GM18520 (cell line): ENCODE data around the gene NPEPL1.

Source experiments
- ATAC-seq: cut with Tn5 transposase; IDR thresholded peaks from one replicate; pipeline ENCODE4 v1.9.1; 2021; ENCODE audit not compliant: unreplicated experiment

Gene NPEPL1

DNA sequence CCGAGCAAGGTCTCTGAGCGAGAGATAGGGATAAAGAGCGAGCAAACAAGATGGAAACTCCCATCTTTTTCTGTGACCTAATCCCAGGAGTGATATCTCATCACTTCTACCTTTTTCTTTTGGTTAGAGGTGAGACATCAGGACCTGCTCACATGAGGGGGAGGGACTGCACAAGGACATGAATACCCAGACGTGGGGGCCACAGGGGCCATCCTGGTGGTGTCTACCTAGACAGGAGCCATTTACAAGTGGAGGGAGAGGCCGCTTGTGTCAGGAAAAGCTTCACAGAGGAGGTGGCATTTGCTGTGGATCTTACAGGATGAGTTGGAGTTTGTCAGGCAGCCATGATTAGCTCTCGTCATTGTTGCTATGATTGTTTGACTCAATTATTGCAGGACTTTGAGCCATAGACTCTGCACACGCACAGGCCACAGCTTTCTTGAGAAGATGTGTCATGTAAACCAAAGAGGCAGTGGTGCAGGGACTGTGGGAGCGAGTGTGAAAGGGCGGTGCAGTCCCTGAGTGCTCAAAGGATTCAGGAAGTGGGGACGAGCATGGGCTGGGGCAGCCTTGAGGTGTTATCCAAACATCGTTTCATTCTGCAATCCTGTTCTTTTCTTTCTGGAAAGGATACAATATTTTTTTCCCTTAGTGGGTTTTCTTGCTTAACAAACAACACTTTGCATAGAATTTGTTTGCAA lies 7.7 kb downstream of the NPEPL1 start:
- ATAC-seq = no peak

DNA sequence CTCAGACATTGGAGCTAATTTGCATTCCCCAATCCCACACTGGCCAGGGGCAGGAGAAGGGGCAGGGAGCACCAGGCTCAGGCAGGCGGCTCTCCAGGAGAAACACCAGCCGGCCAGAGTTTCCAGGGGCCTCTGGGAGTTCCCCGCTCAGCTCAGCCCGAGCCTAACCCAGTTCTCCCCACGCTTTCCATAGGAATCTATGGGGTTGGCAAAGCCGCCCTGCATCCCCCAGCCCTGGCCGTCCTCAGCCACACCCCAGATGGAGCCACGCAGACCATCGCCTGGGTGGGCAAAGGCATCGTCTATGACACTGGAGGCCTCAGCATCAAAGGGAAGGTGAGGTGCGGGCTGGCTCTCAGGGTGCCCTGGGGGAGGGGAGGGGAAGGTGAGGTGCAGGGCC lies 8.2 kb downstream of the NPEPL1 start:
- no peak for ATAC-seq

DNA sequence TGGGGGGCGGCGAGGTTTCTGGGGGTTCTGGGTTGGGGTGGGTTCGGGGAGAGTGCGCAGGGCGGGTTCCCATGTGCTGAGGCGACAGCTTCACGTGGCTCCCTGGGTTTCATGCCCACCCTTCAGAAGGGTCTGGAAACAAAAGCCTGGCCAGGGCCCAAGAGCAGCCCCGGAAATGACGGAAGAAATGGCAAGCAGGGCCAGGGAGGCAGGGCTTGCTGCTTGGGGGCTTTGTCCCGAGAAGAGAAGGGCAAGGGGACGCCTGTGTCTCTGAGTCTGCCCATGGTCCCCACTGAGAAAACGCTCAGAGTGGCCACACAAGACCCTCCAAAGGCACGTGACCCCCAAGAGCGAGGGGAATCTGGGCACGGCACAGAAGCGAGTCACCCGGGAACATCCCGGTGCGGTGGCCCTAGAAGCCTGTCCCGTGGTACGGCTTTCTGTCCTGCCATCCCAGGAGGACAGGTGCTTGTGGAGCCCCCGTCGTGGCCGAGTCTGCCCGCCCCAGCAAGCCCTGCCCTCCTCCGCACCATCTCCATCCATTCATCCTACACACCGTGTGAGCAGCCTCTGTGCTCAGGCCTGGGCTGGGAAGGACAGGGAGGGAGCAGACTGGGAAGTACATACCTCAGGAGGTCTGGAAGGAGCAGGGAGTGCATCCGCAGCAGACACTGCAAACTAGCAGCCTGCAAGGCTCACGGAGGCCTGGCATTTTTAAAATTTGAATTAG lies 9.0 kb downstream of the NPEPL1 start:
- ATAC-seq = no peak

DNA sequence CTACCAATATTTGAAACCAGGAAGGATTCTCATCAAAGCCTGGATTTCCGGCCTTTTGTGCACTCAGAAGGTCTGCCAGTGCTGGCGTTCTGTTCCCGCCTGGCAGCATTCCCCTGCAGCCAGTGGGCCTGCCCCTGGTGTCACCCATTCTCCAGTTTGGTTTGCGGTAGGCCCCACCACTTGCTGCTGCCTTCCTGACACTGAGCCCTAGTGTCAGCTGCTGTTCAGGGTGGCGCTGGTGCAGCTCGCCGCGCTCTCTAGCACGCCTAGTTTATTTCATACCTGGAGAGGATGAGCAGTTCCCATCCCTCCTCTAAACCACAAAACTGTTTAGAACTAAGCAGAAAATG lies 9.5 kb downstream of the NPEPL1 start:
- ATAC-seq = no peak

DNA sequence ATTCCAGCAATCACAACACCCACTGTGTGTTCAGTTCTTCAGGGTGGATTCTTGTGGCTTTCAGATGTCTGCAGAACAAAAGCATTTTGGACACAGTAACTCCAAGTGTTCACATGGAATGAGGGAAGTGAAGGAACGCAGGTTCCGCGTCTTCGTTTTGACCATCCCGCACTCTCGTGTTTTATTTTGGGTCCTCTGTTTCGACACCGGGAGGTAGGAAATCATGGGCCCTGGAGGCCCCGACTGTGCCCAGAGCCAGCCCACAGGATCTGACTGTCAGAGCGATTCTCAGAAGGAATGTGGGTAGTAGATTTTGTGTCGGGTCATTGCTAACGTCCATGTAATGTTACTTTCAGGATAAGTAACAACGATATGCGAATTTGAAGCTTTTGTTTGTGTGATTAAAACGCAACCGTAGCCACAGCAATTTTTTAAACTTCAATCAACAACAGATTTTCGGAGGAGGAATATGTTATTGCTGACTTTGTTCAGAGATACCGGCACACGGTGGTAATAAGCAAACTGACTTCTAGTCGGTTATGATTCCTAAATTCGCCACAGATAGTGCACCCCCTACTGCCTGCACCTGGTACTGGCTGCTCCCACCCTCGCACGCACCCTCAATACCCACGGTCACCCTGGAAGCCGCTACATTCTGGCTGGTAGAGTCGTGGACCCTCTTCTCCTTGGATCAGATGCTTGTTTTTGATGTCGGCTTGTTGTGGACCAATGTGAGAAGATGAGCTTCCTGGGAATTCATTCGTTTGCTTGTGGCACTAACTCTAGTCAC lies 10.5 kb downstream of the NPEPL1 start:
- no peak for ATAC-seq

DNA sequence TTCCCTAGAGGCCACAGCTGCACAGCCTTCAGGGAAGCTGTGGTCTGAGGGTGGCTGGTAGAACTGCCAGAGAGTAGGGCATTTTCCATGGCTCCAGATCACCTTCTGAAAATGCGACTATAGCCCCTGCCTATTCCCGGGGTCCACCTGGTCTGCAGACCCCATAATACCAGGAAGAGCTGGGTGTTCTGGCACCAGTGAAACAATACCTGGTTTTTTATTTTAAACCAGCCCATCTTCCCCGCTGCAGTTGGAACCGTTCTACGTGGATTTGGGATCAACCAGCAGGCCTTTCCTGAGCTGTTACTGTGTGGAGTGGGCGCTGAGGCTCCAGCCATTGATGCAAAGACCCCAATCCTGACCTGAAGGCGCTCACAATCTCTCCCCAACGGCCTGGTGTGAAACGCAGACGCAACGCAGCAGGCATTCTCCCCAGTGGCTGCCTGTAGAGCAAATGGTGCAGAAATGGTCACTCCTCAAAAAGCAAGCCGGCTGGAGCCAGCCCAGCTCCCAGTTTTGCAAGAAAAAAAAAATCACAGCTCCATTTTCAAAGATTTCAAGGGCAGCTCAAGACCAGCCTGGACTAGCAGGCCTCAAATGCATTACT lies 11.3 kb downstream of the NPEPL1 start:
- ATAC-seq = no peak

DNA sequence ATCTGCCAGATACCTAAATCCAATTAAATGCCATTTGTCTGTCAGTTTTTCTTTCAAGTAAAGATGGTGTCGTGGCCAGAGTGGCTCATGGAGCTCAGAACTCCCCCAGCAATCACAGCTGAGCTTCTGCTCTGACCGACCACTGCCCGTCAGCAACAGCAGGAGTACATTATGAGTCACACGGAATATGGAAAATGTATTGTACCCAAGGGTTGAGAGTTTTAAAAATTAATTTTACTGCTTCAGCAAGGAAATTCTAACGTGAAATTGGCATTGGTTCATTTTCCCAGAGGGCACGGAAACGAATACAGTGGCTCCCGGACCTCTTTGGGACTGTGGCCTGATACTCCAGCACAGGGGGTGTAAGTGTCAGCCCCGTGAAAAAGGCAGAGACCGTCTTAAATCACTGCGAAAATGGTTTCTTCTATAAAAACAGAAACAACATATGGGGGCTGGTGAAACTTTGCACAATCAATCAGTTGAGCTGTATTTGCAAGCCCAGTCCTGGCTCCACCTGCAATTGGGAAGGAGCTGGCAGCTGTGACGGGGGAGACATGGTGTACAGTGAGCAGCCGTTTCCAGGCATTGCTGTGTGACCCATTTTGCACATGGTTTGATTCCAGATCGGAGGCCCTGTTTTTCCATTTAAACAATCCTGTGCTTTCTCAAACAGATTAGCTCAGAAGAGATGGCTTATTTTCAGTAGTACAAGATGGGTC lies 12.8 kb downstream of the NPEPL1 start:
- no peak for ATAC-seq

DNA sequence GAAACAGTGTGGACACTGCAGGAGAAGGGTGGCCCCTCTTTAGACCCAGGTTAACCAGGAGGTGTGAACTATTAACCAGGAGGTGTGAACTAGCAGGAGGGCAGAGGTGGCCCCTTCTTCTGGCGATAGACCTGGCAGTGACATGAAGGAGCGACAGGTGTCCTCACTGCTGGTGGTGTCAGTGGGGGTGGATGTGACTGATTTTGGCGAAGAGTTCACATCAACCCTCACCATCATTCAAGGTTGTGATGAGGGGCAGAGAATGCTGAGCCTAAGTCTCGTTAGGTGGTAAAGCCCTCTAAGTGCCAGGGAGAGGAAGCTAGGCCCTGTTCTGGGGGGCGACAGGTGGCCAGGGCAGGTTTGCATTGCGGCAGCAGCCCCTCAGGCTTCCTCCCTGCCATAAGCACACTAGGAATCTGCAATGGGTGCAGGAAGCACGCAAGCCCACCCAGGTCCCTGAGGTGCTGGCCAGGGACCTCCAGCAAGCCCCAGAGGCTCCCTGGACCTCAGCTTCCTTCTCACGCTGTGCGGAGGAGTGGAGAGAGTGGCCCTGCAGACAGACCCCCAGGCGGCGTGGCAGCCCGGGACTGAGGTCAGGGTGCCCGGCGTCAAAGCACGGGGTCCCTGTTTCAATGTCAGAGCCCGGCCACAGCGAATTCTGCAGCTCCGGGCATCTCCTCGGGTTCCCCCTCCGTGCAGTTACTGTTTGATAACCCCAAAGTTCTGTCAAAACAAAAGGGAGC lies 13.7 kb downstream of the NPEPL1 start:
- no peak for ATAC-seq

DNA sequence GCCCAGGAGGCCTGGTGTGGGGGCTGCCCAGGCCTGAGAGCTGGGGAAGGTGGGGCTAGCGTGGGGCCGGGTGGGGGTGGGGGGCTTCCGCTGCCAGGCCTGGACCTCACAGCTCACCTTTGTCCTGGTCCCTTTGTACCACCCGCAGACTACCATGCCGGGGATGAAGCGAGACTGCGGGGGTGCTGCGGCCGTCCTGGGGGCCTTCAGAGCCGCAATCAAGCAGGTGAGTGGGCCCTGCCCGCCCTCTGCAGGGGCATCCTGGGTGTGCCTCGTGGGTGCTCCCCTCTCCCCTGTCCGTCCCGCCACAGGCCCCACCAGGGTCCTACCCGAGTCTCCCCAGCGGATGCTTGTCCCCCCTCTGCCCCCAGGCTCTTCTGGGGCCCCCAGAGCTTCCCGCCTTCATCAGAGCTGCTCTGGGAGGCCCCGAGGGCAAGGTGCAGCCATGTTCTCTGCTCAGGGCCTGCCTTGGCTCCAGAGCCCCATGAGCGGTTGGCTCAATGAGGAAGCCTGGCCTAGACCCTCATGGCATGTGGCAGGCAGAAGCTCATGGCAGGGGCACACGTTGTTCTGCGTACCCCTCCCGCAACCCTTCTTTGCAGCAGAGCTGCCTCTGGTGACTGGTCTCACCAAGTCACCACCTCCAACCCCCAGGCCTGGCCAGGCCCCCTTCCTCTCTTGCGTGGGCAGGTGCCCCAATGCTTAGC lies 14.5 kb downstream of the NPEPL1 start:
- ATAC-seq = no peak

DNA sequence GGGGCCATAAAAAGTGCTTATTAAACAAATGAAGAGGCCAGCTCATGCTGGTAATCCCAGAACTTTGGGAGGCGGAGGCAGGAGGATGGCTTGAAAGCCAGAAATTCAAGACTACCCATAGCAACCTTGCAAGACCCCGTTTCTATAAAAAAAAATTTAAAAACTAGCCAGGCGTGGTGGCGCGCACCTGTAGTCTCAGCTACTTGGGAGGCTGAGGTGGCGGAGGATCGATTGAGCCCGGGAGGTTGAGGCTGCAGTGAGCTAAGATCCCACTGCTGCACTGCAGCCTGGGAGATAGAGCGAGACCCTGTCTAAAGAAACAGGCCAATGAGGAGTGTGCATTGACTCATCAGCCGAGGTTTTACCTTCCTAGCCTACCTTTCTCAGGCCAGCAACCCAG lies 15.2 kb downstream of the NPEPL1 start:
- ATAC-seq = no peak

DNA sequence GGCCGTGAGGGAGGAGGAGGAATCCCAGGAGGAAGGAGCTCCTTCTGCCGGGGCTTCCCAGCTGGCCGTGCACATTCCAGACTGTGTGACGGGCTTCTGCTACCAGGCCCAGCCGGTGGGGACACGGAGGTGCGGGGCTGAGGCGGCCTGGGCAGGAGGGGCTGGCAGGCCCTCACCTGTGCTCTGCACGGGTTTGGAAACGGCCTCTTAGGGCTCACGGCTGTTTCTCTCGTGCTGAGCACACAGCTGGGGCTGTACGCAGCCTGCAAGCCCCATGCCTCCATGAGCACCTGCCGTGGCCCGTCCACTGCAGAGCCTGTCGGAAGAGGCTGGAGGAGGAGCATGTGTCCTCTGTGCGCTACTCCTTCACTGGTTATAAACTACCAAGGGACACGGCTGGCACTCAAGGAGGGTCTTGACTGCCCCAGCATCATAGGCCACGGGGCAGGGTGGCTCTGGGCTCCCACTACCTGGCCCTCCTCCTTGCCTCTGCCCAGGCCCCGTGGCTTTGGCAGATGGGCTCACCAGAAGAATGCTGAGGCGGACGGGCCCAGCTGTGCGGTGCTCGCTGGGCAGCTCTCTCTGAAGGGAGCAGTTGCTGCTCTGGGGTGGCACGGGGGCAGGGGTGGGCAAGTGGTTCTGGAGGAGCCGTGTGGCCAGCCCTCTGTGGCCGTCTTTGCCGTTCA lies 15.8 kb downstream of the NPEPL1 start:
- no peak for ATAC-seq

DNA sequence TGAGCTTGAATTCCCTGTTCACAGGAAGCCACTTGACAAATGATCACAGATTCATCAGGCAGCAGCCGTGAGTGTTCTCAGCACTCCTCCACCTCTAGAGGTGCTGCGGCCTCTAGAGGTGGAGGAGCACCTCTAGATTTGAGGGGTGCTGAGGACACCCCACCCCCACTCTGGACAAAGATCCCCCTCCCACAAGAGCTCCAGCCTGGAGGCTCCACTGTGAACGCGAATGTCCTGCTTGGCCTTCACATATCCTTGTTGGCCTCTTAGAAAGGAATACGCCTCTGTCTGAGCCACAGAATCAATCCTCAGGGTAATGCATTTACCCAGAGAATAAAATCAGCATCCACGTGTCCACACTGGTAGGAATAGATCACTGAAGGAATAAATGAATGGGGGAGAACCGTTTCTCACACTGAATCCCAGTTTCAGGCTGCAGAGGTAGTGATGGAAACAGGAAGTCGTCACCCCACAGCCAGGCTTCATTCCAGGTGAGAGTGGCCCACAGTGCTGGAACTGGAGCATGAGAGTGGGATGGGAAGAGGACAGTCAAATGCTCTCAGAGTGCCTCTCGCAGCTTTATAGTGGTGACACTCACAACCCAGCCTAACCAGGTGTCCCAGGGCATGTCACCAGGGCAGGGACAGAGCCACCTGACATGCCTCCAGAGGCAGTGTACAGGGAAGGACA lies 16.6 kb downstream of the NPEPL1 start:
- ATAC-seq = no peak

DNA sequence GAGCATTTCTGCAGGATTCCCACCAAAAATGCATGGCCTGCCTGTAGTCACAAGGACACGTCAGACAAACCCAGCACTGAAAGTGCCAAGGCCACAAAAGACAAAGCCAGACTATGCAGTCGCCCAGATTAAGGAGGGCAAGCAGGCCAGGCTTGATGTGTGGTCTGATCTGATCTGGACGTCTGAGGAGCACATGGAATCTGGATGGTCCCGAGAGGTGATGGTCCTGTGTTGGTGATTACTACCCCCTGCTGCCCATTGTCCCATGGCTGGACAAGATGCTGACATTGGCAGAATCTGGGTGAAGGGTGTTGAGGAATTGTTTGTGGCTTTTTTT lies 17.1 kb downstream of the NPEPL1 start:
- ATAC-seq = no peak

DNA sequence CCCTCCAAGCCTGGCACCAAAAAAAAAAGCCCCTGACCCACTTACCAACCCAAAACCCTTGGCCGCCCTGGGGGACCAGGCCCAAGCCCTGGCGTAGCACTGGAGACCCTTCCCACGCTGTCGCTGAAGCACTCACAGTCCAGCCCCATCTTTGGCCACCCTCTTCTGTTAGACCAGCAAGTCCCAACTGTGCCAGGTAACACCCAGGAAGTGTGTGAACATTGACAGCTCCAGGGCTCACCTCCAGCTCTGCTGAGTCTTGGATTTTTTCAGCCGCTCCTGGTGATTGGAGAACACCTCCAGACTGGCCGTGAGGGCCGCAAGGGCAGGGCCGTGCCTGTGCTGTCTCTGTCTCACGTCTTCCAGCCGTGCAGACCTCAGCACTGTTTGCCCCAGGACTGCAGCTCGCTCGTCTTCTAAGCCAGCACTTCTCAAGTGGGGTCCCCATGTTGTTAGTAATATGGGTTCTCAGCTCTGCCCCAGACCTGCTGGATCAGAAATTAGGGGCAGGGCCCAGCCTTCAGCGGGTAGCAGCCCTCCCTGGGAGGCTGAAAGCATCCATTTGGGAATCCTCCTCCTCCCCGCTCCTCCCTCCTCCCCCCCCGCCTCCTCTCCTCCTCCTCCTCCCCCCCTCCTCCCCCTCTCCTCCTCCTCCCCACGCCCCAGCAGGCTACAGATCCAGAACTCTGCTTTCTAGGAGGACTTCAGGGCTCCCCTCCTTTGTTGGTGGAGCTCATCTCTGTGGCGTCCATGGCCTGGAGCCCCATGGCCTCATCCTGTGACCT lies 18.1 kb downstream of the NPEPL1 start:
- no peak for ATAC-seq

DNA sequence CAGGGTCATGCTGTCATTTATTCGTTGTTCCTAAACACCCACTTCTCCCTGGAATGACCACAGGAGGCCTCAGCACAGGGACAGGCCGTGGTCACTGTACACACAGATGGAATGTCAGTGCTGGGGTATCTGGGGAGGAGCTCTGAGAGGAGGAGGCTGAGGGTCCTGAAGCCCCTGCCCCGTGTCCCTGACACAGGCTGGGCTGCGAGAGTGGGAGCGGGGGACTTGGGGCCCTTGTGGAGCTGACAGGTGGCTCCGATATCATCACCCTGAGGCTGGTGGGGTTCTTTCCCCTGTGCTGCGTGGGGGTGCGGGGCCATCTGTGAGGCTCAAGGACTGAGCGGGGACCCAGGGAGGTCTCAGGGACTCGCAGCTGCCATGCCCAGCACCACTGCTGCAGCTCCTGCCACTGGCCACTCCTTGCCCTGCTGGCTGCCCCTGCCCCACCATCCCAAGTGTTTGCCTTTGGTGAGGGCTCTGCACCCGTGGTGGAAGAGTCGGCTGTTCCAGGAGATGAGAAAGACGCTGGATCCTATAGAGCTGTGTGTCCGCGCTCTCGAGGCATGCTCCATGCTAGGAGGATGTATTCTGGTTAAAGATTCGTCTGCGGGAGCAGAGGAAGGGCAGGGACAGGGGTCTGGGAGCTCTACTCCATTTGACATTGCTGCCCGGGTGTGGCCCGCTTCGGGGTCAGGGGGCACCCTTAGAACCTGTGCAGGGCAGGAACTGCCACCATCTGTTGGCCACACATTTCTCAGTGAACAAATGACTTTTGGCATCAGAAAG lies 18.9 kb downstream of the NPEPL1 start:
- ATAC-seq = no peak

DNA sequence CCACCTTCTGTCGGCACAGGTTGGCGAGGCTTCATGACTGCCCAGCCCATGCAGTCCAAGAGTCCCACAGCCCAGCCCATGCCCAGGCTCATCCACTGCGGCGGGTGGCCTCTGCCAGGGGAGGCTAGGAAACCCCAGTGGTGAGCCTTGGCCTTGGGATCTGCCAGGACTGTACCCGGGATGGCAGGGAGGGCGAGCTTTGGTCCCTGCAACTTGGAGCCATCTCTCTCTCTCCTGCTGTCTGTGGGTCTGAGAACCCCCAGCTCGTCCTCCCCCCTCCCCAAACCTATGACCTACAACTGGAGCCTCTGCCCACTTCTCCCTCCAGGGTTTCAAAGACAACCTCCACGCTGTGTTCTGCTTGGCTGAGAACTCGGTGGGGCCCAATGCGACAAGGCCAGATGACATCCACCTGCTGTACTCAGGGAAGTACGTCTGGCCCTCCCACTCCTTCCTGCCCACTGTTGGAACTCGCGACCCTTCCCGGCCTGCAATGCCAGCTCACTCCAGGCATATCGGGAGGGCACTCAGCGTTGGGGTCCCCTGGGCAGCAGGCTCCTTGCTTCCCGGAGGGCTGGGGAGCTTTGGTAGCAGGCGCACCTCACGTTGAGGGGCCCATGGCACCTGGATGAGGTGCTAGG lies 19.7 kb downstream of the NPEPL1 start:
- ATAC-seq = no peak
